ENCODE measurements around the gene KCNMA1.
"Not testable (repeated sequence)": the region's sequence is repeated elsewhere in the genome, so short reads cannot be mapped to it uniquely, and the experiment has no call there.

KCNMA1 gene

DNA sequence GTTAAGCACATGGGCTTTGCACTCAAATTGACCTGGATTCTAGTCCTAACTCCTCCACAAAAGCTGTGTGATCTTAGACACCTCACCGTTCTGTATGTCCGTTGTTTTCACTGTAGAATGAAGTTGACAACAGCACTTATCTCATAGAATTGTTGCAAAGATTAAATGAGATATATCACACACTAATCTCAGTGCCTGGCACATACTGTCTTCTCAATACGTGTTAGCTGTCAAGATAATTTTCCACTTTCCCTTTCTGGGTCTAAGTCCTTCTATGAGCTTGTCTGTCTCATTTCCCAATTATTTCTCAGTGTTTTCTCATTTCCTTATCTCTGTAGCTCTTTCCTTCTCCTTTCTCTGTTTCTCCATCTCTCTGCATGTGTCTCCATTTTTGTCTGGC, 296.6 kb downstream of the KCNMA1 start:
- no peak overlapping the region for H3K9ac ChIP-seq (ENCODE audit: low read length)
- no peaks in the 10 kb centered on the region for H3F3A ChIP-seq (ENCODE audit: insufficient read depth)
- no peaks in the 10 kb centered on the region for H3K27me3 ChIP-seq (ENCODE audit: low read length)
- no peaks in the 10 kb centered on the region for H3K9me2 ChIP-seq (replicated peaks; ENCODE audit: insufficient read depth, low read length)
- no peaks in the 10 kb centered on the region for H4K20me1 ChIP-seq (ENCODE audit: low read depth, low read length)
- H3K4me3 ChIP-seq (ENCODE audit: insufficient read depth, low read length, poor library complexity, severe bottlenecking): no peak overlapping the region
- no peaks in the 10 kb centered on the region for H3K79me2 ChIP-seq (ENCODE audit: insufficient read depth, low read length)
- no peak overlapping the region for H3K4me2 ChIP-seq (ENCODE audit: low read depth, low read length, poor library complexity, severe bottlenecking)
- no peak overlapping the region for H3K27ac ChIP-seq (ENCODE audit: low read depth, low read length)
- H2AFZ ChIP-seq (ENCODE audit: low read depth, low read length, severe bottlenecking): no peak overlapping the region
- no peaks in the 10 kb centered on the region for H3K36me3 ChIP-seq (ENCODE audit: low read length)
- TF ChIP-seq, protein P1, sequence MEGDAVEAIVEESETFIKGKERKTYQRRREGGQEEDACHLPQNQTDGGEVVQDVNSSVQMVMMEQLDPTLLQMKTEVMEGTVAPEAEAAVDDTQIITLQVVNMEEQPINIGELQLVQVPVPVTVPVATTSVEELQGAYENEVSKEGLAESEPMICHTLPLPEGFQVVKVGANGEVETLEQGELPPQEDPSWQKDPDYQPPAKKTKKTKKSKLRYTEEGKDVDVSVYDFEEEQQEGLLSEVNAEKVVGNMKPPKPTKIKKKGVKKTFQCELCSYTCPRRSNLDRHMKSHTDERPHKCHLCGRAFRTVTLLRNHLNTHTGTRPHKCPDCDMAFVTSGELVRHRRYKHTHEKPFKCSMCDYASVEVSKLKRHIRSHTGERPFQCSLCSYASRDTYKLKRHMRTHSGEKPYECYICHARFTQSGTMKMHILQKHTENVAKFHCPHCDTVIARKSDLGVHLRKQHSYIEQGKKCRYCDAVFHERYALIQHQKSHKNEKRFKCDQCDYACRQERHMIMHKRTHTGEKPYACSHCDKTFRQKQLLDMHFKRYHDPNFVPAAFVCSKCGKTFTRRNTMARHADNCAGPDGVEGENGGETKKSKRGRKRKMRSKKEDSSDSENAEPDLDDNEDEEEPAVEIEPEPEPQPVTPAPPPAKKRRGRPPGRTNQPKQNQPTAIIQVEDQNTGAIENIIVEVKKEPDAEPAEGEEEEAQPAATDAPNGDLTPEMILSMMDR (IDR thresholded peaks at IDR 0.05; ENCODE audit: insufficient read depth, low read length, poor library complexity, severe bottlenecking): no peak
- no peak for TF ChIP-seq EZH2phosphoT487 (conservative IDR thresholded peaks at IDR 0.05; ENCODE audit: low read length)
- no peaks in the 10 kb centered on the region for H3K9me3 ChIP-seq (ENCODE audit: insufficient read depth, low read length)

DNA sequence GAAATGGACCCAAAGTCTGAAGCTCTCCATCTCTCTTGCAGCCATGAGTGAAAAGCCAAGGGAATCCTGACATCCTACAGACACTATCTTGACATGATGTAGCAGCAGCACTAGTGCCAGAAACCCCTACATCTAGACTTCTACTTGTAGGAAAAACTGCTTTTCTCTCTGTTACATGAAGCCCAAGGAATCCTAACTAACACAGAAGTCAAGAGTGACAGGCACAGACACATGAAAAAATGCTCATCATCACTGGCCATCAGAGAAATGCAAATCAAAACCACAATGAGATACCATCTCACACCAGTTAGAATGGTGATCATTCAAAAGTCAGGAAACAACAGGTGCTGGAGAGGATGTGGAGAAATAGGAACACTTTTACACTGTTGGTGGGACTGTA, 297.7 kb downstream of the KCNMA1 start:
- not testable (repeated sequence) for H3K4me2 ChIP-seq (ENCODE audit: low read depth, low read length, poor library complexity, severe bottlenecking); H3K79me2 ChIP-seq (ENCODE audit: insufficient read depth, low read length); H3K27me3 ChIP-seq (ENCODE audit: low read length); H3K9me2 ChIP-seq (replicated peaks; ENCODE audit: insufficient read depth, low read length); H3K27ac ChIP-seq (ENCODE audit: low read depth, low read length); H3K4me3 ChIP-seq (ENCODE audit: insufficient read depth, low read length, poor library complexity, severe bottlenecking); H2AFZ ChIP-seq (ENCODE audit: low read depth, low read length, severe bottlenecking); H3K36me3 ChIP-seq (ENCODE audit: low read length); H4K20me1 ChIP-seq (ENCODE audit: low read depth, low read length); H3F3A ChIP-seq (ENCODE audit: insufficient read depth); H3K9ac ChIP-seq (ENCODE audit: low read length); H3K9me3 ChIP-seq (ENCODE audit: insufficient read depth, low read length)

DNA sequence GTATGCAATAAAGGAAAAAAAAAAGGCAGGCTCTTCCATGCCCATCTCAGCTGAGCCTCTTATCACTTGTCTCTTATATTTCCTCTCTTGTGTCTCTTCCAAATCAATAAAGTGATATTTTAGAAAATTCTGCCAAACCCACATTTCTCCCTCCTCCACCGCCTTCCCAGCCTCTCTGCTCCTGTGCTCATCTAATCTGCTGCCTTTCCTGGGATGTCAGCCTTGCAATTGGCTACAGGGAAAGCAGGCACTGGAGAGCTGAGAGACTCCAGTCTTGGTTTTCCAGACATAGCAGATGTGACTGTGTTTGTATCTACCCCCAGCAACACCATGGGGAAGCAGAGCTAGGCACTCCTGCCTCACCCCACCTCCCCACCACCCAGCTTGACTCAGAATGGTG, 298.4 kb downstream of the KCNMA1 start:
- no peaks in the 10 kb centered on the region for H3K27me3 ChIP-seq (ENCODE audit: low read length)

GRCh38 chr10:77338143-77338542, 299.5 kb downstream of the KCNMA1 start:
- H3K4me2 ChIP-seq (ENCODE audit: low read depth, low read length, poor library complexity, severe bottlenecking): no peak overlapping the region
- no peaks in the 10 kb centered on the region for H4K20me1 ChIP-seq (ENCODE audit: low read depth, low read length)
- H3K9me2 ChIP-seq (replicated peaks; ENCODE audit: insufficient read depth, low read length): no peaks in the 10 kb centered on the region
- H3K27ac ChIP-seq (ENCODE audit: low read depth, low read length): no peak overlapping the region
- H3K36me3 ChIP-seq (ENCODE audit: low read length): no peaks in the 10 kb centered on the region
- H3K4me3 ChIP-seq (ENCODE audit: insufficient read depth, low read length, poor library complexity, severe bottlenecking): no peak overlapping the region
- no peaks in the 10 kb centered on the region for H3K27me3 ChIP-seq (ENCODE audit: low read length)
- no peak overlapping the region for H3K9ac ChIP-seq (ENCODE audit: low read length)
- H3K9me3 ChIP-seq (ENCODE audit: insufficient read depth, low read length): no peaks in the 10 kb centered on the region
- H3K79me2 ChIP-seq (ENCODE audit: insufficient read depth, low read length): no peaks in the 10 kb centered on the region
- no peak overlapping the region for H2AFZ ChIP-seq (ENCODE audit: low read depth, low read length, severe bottlenecking)
- no peaks in the 10 kb centered on the region for H3F3A ChIP-seq (ENCODE audit: insufficient read depth)
- TF ChIP-seq, protein P1 (IDR thresholded peaks at IDR 0.05; ENCODE audit: insufficient read depth, low read length, poor library complexity, severe bottlenecking): no peak
- TF ChIP-seq EZH2phosphoT487 (conservative IDR thresholded peaks at IDR 0.05; ENCODE audit: low read length): no peak

More for the DNA sequence above, 298.4 kb downstream of the KCNMA1 start:
- H2AFZ ChIP-seq (ENCODE audit: low read depth, low read length, severe bottlenecking): no peak overlapping the region
- no peaks in the 10 kb centered on the region for H3F3A ChIP-seq (ENCODE audit: insufficient read depth)
- H3K9me3 ChIP-seq (ENCODE audit: insufficient read depth, low read length): no peaks in the 10 kb centered on the region
- H4K20me1 ChIP-seq (ENCODE audit: low read depth, low read length): no peaks in the 10 kb centered on the region
- H3K4me2 ChIP-seq (ENCODE audit: low read depth, low read length, poor library complexity, severe bottlenecking): no peak overlapping the region
- H3K4me3 ChIP-seq (ENCODE audit: insufficient read depth, low read length, poor library complexity, severe bottlenecking): no peak overlapping the region
- H3K9me2 ChIP-seq (replicated peaks; ENCODE audit: insufficient read depth, low read length): no peaks in the 10 kb centered on the region
- no peaks in the 10 kb centered on the region for H3K79me2 ChIP-seq (ENCODE audit: insufficient read depth, low read length)
- no peak overlapping the region for H3K27ac ChIP-seq (ENCODE audit: low read depth, low read length)
- TF ChIP-seq, protein P1 (IDR thresholded peaks at IDR 0.05; ENCODE audit: insufficient read depth, low read length, poor library complexity, severe bottlenecking): no peak
- TF ChIP-seq EZH2phosphoT487 (conservative IDR thresholded peaks at IDR 0.05; ENCODE audit: low read length): no peak
- H3K9ac ChIP-seq (ENCODE audit: low read length): no peak overlapping the region
- H3K36me3 ChIP-seq (ENCODE audit: low read length): no peaks in the 10 kb centered on the region

Measured in SU-DHL-6 (cell line).